ENCODE data around the gene THOC5. TPM values are rescaled to one million over a fixed set of nuclear protein-coding genes. Genes with fewer than 3 reads are reported as not detected.

Gene THOC5
- total RNA-seq, 1 donor from 2014 or later, result 69.0 TPM

Other genes with a start within 250 kb of the THOC5 start
- gene GAS2L1, start 247.1 kb downstream of the THOC5 start, total RNA-seq, result 2.6 and 3.2 TPM in 2 replicates
- gene RASL10A, start 238.1 kb downstream of the THOC5 start, total RNA-seq, result 0.15 and 0.65 TPM in 2 replicates
- gene AP1B1, start 165.2 kb downstream of the THOC5 start, total RNA-seq, result 84.0 and 89.5 TPM in 2 replicates
- gene RFPL1, start 115.2 kb downstream of the THOC5 start, total RNA-seq, result not detected in 2 replicates
- gene NEFH, start 73.5 kb downstream of the THOC5 start, total RNA-seq, result 8.4 TPM in 2 replicates
- gene NIPSNAP1, start 27.4 kb upstream of the THOC5 start, total RNA-seq, result 43.7 and 44.7 TPM in 2 replicates
- gene NF2, start 49.9 kb upstream of the THOC5 start, total RNA-seq, result 65.7 and 66.1 TPM in 2 replicates
- gene CABP7, start 166.2 kb upstream of the THOC5 start, total RNA-seq, result not detected in 2 replicates
- 28.4 and 28.5 TPM in 2 replicates for gene ZMAT5, start 213.2 kb upstream of the THOC5 start, total RNA-seq
- 89.4 and 96.5 TPM in 2 replicates for gene UQCR10, start 213.6 kb upstream of the THOC5 start, total RNA-seq